ENCODE measurements around the gene CHD9. TPM values are rescaled to one million over a fixed set of nuclear protein-coding genes. Genes with fewer than 3 reads are reported as not detected.

The CHD9 gene, protein sequence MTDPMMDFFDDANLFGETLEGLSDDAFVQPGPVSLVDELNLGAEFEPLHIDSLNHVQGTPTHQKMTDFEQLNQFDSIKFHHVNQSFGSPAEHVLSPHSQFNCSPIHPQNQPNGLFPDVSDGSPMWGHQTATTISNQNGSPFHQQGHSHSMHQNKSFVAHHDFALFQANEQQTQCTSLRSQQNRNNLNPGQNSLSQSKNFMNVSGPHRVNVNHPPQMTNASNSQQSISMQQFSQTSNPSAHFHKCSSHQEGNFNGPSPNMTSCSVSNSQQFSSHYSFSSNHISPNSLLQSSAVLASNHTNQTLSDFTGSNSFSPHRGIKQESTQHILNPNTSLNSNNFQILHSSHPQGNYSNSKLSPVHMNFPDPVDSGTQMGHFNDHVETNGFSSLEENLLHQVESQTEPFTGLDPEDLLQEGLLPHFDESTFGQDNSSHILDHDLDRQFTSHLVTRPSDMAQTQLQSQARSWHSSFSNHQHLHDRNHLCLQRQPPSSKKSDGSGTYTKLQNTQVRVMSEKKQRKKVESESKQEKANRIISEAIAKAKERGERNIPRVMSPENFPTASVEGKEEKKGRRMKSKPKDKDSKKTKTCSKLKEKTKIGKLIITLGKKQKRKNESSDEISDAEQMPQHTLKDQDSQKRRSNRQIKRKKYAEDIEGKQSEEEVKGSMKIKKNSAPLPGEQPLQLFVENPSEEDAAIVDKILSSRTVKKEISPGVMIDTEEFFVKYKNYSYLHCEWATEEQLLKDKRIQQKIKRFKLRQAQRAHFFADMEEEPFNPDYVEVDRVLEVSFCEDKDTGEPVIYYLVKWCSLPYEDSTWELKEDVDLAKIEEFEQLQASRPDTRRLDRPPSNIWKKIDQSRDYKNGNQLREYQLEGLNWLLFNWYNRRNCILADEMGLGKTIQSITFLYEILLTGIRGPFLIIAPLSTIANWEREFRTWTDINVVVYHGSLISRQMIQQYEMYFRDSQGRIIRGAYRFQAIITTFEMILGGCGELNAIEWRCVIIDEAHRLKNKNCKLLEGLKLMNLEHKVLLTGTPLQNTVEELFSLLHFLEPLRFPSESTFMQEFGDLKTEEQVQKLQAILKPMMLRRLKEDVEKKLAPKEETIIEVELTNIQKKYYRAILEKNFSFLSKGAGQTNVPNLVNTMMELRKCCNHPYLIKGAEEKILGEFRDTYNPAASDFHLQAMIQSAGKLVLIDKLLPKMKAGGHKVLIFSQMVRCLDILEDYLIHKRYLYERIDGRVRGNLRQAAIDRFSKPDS (N-terminal part only)
- total RNA-seq, result 32.8 and 57.6 TPM in 2 replicates

GRCh38 chr16:53054670-53055485, at the start of gene CHD9:
CHD9 (plus strand) TSS chr16:53054991; CDS start chr16:53156090, 101,099 bp downstream.

DNA sequence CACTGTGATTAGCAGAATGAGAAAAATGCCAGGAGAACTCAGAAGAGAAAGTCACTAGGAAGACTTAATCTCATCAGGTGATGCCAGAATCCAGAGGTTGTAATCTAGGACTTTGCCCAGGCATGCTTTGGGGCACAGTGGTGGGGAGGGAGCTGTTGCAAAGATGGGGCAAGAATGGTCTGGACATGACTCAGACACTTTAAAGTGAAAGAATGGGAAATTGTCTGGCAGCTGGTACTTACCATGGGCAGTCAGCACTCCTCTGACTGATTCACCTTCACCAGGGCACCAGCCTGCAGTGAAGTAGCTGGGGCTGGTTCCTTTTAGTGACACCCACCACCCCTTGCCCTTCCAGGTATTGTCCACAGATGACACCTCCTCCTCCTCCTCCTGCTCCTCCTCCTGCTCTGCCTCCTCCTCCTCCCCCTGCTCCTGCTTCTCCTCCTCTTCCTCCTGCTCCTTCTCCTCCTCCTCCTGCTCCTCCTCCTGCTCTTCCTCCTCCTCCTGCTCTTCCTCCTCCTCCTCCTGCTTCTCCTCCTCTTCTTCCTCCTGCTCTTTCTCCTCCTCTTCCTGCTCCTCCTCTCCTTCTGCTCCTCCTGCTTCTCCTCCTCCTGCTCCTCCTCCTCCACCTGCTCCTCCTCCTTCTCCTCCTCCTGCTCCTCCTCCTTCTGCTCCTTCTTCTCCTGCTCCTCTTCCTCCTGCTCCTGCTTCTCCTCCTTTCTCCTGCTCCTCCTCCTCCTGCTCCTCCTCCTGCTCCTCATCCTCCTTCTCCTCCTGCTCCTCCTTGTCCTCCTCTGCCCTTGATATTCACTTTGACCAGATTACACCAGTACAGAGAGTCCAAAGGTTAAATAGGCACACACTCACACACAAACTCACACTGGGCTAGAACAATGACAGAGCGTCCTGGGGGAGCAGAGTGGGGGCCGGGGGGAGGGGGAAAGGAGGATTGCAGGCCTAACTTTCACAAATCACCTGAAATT, 2.0 kb upstream of the CHD9 start, which contains the start of gene CHD9NB:
Gene CHD9NB (minus strand): TSS at position 379 of the 983 bp plus-strand sequence. CDS start 8,739 bp downstream, outside the sequence.

Other genes with a start within 250 kb of the CHD9 start
- 0.97 and 1.2 TPM in 2 replicates for gene CHD9NB, start 2.1 kb upstream of the CHD9 start, total RNA-seq

Data from epithelial cell of umbilical artery (primary cell).